ENCODE results near the gene CFAP46. TPM values are rescaled to one million over a fixed set of nuclear protein-coding genes. Genes with fewer than 3 reads are reported as not detected.

The CFAP46 gene
- total and polyA plus RNA-seq, 9 of the 15 experiments (the other 6 are each of a cell fraction or from before 2014, with no cell fraction given): not detected

DNA sequence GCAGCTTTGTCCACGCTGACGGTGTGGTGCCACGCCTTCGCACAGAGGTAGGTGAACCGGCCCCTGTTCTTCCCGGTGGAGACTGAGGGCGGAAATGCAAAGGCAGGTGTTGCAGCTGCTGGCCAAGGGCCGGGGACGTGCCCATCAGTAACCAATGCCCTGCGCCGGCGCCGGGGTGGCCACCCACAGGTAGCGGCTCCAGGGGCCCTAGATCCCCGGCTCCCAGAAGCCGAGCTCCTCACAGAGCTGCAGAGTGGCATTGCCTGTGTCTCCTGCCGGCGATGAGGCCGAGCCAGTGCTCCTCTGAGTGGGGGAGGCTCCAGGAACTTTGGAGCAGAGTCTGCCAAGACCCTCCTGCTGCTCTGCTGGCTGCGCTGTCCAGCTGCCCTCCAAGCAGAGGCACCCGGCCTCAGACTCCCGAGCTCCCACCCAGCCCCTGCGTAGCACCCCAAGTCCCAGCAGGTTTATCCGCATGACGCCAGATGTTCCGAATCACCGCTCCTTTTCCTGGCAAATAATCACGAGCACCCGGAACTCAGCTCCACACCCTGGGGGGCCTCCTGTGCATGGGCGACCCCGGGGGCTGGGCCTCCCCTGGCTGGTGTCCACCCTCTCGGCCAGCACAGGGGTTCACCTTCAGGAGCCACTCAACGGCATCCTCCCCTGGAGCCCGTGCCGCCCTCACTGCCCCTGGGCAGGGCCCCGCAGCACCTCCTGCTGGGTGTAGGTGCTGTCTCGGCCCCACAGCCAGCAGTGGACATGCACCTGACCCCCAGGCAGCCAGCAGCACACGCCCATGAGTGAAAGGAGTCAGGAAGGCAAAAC lies 22.1 kb downstream of the CFAP46 start (continued):
- no peak for TF ChIP-seq ESRRA (IDR thresholded peaks at IDR 0.05; ENCODE audit: borderline replicate concordance, low read depth)
- TF ChIP-seq ZNF280B (CRISPR knock-in tag; IDR thresholded peaks at IDR 0.05): no peak
- no peak for TF ChIP-seq ZNF318 (IDR thresholded peaks at IDR 0.05; ENCODE audit: borderline replicate concordance in 1 of 2, low read depth in 1 of 2)
- TF ChIP-seq, protein P1, sequence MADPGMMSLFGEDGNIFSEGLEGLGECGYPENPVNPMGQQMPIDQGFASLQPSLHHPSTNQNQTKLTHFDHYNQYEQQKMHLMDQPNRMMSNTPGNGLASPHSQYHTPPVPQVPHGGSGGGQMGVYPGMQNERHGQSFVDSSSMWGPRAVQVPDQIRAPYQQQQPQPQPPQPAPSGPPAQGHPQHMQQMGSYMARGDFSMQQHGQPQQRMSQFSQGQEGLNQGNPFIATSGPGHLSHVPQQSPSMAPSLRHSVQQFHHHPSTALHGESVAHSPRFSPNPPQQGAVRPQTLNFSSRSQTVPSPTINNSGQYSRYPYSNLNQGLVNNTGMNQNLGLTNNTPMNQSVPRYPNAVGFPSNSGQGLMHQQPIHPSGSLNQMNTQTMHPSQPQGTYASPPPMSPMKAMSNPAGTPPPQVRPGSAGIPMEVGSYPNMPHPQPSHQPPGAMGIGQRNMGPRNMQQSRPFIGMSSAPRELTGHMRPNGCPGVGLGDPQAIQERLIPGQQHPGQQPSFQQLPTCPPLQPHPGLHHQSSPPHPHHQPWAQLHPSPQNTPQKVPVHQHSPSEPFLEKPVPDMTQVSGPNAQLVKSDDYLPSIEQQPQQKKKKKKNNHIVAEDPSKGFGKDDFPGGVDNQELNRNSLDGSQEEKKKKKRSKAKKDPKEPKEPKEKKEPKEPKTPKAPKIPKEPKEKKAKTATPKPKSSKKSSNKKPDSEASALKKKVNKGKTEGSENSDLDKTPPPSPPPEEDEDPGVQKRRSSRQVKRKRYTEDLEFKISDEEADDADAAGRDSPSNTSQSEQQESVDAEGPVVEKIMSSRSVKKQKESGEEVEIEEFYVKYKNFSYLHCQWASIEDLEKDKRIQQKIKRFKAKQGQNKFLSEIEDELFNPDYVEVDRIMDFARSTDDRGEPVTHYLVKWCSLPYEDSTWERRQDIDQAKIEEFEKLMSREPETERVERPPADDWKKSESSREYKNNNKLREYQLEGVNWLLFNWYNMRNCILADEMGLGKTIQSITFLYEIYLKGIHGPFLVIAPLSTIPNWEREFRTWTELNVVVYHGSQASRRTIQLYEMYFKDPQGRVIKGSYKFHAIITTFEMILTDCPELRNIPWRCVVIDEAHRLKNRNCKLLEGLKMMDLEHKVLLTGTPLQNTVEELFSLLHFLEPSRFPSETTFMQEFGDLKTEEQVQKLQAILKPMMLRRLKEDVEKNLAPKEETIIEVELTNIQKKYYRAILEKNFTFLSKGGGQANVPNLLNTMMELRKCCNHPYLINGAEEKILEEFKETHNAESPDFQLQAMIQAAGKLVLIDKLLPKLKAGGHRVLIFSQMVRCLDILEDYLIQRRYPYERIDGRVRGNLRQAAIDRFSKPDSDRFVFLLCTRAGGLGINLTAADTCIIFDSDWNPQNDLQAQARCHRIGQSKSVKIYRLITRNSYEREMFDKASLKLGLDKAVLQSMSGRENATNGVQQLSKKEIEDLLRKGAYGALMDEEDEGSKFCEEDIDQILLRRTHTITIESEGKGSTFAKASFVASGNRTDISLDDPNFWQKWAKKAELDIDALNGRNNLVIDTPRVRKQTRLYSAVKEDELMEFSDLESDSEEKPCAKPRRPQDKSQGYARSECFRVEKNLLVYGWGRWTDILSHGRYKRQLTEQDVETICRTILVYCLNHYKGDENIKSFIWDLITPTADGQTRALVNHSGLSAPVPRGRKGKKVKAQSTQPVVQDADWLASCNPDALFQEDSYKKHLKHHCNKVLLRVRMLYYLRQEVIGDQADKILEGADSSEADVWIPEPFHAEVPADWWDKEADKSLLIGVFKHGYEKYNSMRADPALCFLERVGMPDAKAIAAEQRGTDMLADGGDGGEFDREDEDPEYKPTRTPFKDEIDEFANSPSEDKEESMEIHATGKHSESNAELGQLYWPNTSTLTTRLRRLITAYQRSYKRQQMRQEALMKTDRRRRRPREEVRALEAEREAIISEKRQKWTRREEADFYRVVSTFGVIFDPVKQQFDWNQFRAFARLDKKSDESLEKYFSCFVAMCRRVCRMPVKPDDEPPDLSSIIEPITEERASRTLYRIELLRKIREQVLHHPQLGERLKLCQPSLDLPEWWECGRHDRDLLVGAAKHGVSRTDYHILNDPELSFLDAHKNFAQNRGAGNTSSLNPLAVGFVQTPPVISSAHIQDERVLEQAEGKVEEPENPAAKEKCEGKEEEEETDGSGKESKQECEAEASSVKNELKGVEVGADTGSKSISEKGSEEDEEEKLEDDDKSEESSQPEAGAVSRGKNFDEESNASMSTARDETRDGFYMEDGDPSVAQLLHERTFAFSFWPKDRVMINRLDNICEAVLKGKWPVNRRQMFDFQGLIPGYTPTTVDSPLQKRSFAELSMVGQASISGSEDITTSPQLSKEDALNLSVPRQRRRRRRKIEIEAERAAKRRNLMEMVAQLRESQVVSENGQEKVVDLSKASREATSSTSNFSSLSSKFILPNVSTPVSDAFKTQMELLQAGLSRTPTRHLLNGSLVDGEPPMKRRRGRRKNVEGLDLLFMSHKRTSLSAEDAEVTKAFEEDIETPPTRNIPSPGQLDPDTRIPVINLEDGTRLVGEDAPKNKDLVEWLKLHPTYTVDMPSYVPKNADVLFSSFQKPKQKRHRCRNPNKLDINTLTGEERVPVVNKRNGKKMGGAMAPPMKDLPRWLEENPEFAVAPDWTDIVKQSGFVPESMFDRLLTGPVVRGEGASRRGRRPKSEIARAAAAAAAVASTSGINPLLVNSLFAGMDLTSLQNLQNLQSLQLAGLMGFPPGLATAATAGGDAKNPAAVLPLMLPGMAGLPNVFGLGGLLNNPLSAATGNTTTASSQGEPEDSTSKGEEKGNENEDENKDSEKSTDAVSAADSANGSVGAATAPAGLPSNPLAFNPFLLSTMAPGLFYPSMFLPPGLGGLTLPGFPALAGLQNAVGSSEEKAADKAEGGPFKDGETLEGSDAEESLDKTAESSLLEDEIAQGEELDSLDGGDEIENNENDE (IDR thresholded peaks at IDR 0.05; ENCODE audit: low read depth, low read length): no peak
